Activated naive CD8-positive, alpha-beta T cell treated with anti-CD3 and anti-CD28 coated beads for 36 hours (primary cell): ENCODE measurements around the gene GPATCH8. TPM values are rescaled to one million over a fixed set of nuclear protein-coding genes. Genes with fewer than 3 reads are reported as not detected.
"Not testable (repeated sequence)": the region's sequence is repeated elsewhere in the genome, so short reads cannot be mapped to it uniquely, and the experiment has no call there.

Experiments
- DNase-seq: peaks from one replicate; pipeline ENCODE4 v3.0.0; 2021
- H3K27ac Mint-ChIP-seq: one replicate; pipeline ENCODE4 v1.8.0; 2022; ENCODE audit warnings: mild to moderate bottlenecking, moderate library complexity, mixed read lengths
- H3K27me3 Mint-ChIP-seq: one replicate; pipeline ENCODE4 v1.8.0; 2022; ENCODE audit warnings: mild to moderate bottlenecking, mixed read lengths
- H3K36me3 Mint-ChIP-seq: one replicate; pipeline ENCODE4 v1.8.0; 2021; ENCODE audit warnings: mild to moderate bottlenecking, mixed read lengths
- H3K4me1 Mint-ChIP-seq: one replicate; pipeline ENCODE4 v1.8.0; 2021; ENCODE audit warnings: mixed read lengths
- H3K4me3 Mint-ChIP-seq: one replicate; pipeline ENCODE4 v1.8.0; 2022; ENCODE audit warnings: mild to moderate bottlenecking, moderate library complexity, mixed read lengths
- H3K9me3 Mint-ChIP-seq: one replicate; pipeline ENCODE4 v1.8.0; 2022; ENCODE audit warnings: mixed read lengths
- total RNA-seq, 2 experiments: library from RNA; stranded (reverse); gene quantifications; one replicate each; pipeline ENCODE4 v1.2.3, GENCODE V29; 2021

The GPATCH8 gene
- total RNA-seq: 10 to 100 TPM; 34.9 to 36.2 TPM

DNA sequence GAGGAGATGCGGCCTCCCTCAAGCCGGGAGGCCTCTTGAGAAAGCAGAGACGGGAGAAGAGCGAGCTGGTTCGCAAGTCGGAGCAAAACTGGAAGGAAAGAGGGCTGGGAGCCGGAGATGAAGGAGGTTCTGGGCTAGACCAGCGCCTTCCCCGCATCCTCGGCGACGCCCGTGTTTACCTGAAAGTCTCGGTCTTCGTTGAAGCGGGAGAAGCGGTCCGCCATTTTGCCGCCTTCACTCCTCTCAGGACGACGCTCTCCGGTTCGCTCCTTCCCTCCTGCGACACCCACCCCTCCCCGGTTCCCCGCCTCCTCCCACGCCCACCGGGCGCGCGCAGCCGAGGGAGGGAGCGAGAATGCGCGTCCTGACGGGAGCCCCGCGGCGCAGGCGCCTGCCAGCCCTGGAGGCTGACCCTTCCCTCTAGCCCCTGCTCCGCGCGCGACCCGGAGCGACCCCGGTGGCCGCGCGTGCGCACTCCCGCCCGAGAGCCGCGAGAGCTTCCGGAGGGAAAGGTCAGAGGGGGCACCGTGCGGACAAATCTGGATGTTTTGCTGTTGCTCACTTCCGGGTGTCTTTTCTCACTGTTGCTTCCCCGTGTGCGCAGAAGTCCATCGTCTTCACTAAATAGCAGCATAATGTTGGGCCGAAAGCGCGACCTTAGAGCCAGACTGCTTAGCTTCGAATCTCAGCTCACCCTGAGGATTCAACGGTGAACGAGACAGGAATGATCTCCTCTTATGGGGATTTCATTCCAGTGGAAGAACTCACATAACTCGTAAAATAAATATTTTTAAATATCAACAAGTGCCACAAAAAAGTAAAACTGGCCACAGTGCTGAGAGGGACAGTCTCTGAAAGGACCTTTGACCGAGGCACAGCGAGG, at the start of gene GPATCH8:
TSS of gene GPATCH8 (minus strand) at position 260 of the 883 bp plus-strand sequence. CDS start at position 224, 36 bp downstream.
- Mint-ChIP-seq H3K27ac (peak within 1 kb of the TSS; percentile 97), H3K4me1 (peaks cover 30% of the 10 kb centered on the region), H3K36me3 (peaks cover 8% of the 10 kb centered on the region), H3K27me3 (peaks cover 10% of the 10 kb centered on the region), H3K4me3 (peak within 1 kb of the TSS; percentile 99), H3K9me3 (no peaks in the 10 kb centered on the region)
- DNase-seq: peak; percentile 98

DNA sequence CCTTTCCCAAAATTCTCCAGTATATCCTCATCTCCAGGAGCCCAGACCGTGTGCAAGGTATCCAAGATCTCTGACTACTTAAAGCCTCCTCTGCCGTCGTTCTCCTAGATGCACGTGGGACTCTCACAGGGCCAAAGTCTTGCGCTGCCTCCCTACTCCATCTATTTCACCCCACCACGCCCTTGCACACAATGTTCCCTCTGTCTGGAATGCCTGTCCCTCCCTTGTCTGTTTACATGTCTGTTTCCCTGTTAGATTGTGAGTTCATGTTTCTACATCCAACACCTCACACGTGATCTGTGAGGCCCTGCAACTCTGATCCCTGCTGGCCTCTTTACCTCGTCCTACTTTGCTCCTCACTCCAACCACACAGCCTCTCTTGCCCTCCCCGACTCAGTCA, 49.2 kb upstream of the GPATCH8 start:
- H3K9me3 Mint-ChIP-seq: no peaks in the 10 kb centered on the region
- no peak overlapping the region for H3K4me3 Mint-ChIP-seq
- H3K27ac Mint-ChIP-seq: no peak overlapping the region
- H3K4me1 Mint-ChIP-seq: peaks cover 8% of the 10 kb centered on the region
- no peak for DNase-seq
- H3K36me3 Mint-ChIP-seq: no peaks in the 10 kb centered on the region
- peaks cover 31% of the 10 kb centered on the region for H3K27me3 Mint-ChIP-seq

DNA sequence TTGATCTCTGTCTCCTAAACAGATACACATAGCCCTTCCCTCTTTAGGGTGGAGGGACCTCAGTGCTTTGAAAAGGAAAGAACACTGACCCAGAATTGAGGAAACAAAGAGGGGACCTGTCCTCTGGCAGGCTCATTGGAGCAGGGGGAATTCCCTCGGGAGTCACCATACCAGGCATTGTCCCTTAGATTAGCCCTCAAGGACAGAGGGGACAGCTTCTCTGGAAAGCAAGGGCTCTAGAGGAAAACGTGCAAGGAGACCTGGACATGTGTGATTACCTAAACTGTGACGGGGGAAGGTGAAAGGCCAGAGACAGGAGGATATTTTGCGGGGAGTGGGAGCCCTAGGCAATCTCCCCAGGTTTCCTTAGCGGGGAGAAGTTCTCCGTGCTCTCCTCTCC, 46.5 kb upstream of the GPATCH8 start:
- DNase-seq: no peak
- Mint-ChIP-seq H3K4me3 (no peak overlapping the region), H3K27me3 (peaks cover 21% of the 10 kb centered on the region), H3K27ac (no peak overlapping the region), H3K9me3 (no peaks in the 10 kb centered on the region), H3K4me1 (peaks cover 5% of the 10 kb centered on the region), H3K36me3 (no peaks in the 10 kb centered on the region)

DNA sequence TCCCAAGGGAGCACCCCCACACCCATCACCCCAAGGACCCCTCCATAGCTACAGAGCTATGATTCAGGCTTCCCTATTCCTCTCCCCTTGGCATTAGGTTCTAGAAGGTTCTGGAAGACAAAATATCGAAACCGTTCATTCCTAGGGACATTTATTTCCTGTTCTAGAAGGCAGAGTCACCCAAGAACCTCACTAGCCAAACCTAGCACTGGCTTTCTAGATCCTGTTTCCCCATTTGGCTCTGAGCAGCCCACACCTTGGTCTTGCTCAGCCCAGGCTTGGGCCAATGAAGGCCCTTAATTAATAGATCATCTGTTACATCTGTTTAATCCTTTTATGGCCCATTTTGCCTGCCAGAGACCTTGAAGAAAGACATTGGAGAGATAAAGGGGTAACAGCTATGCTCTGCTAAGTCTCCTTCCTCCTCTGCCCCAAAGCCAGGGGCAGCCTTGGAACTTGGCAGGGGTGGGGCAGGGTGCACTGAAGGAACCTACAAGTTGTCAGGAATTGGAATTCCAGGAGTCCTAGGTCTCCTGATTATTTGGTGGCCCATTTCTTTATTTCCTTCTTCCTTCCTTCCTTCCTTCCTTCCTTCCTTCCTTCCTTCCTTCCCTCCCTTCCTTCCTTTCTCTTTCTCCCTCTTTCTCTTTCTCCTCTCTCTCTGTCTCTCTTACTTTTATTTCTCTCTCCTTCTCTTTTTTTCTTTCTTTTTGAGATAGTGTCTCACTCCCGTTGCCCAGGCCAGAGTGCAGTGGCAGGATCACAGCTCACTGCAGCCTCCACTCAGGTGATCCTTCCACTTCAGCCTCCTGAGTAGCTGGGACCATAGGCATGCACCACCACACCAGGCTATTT, 45.4 kb upstream of the GPATCH8 start:
- H3K4me3 Mint-ChIP-seq: no peak overlapping the region
- no peaks in the 10 kb centered on the region for H3K36me3 Mint-ChIP-seq
- H3K27me3 Mint-ChIP-seq: peaks cover 31% of the 10 kb centered on the region
- peaks cover 5% of the 10 kb centered on the region for H3K4me1 Mint-ChIP-seq
- H3K27ac Mint-ChIP-seq: no peak overlapping the region
- no peaks in the 10 kb centered on the region for H3K9me3 Mint-ChIP-seq
- DNase-seq: no peak

DNA sequence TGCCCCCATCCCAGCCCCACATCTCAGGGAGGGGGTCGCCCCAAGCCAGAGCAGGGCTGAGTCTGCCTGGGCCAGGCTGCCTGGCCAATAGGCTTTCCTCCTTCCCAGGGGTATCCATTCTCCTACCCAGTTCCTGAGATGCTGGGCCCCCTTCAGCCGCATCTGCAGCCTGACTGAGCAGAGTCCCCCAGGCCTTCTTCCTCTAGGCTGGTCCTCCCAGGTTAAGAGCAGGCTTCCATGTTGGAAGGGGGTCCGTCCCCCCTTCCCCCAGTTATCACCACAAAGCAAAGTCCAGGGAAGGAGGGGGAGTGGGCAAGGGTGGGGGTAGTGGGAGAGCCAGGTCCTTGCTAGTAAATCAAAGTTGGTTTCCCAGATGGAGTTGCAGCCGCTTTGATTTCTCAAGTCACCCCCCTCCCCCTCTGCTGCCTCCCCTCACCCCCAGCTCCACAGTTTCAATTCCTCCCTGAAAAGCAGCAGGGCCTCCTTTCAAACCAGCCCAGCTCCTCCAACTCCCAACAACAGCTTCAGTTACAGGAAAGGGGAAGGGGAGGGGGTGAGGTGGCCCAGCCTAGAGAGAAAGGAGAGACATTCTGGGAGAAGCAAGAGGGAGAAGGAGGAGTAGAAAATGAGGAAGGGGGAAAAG, 44.5 kb upstream of the GPATCH8 start:
- Mint-ChIP-seq H3K27ac (no peak overlapping the region), H3K36me3 (no peaks in the 10 kb centered on the region), H3K27me3 (peaks cover 34% of the 10 kb centered on the region), H3K9me3 (no peaks in the 10 kb centered on the region), H3K4me3 (no peak overlapping the region), H3K4me1 (peaks cover 5% of the 10 kb centered on the region)
- DNase-seq: no peak

DNA sequence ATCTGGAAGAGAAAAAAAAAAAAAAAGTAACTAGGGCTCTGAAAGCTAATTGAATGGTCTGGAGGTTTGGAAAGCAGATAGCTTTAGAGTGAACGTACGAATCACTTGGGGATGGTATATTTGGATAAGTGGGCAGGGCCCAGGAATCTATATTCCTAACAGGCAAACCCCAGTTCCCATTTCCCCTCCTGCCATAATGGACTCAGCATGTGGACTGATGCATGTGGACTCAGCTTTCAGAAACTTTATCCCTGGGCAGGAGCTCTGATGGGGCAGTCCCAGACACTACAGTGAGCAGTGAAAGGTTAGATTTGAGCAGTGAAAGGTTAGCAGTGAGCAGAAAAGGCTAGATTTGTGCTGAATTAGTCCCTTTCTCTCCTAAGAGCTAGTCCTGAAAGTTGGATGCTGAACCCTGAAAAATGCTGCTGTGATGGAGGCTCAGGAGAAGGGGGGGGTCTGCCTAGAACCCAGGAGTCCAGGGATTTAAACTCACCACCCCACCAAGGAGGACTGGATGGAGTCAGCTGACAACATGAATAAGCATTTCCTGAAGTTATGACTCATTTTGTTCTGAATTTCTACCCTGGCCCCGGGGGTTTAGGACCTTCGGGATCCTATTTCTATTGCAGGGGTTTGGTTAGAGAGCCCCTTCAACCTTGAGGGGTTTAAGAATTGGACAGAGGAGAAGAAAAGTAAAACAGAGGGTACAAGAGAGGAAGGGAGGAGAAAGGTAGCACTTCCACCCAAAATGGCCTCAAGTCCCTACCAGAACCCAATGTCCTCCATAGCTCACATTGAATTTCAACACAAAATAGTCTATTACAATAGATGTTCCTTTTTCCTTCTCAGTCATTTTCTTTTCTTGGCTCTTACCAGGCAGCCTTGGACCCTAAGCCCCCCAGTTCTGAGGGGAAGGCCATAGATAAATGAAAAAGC, 43.7 kb upstream of the GPATCH8 start:
- Mint-ChIP-seq H3K4me3 (no peak overlapping the region), H3K27ac (no peak overlapping the region), H3K36me3 (no peaks in the 10 kb centered on the region), H3K4me1 (peaks cover 5% of the 10 kb centered on the region), H3K9me3 (no peaks in the 10 kb centered on the region), H3K27me3 (peaks cover 34% of the 10 kb centered on the region)
- DNase-seq: no peak

DNA sequence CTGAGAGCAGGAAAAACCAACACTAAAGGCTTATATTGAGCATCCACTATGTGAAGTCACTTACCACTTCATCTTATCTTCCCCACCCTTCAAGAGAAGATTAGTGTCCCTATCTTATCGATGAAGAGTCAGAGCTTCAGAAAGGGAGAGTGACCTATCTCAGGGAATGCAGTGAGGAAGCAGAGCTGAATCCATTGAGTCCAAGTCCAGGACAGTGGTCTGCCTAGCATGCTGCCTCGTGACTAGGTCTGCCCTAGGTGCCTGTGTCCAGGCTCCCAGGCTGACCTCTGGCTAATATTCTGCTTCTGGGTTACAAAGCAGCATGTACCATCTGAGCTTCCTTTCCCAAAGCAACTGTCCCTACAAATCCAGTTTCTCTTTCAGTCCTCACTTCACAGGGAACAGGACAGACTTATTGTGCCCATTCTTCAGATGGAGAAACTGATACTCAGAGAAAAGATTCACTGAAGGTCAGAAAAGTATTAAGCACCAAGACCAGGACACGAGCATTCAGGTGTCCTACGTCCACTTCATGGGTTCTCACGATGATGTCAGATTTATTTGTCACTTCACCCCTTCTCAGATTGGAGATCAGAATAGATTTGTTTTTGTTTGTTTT, 40.8 kb upstream of the GPATCH8 start:
- Mint-ChIP-seq H3K9me3 (no peaks in the 10 kb centered on the region), H3K4me1 (peaks cover 5% of the 10 kb centered on the region), H3K36me3 (no peaks in the 10 kb centered on the region), H3K27ac (no peak overlapping the region), H3K4me3 (no peak overlapping the region), H3K27me3 (peaks cover 45% of the 10 kb centered on the region)
- no peak for DNase-seq

DNA sequence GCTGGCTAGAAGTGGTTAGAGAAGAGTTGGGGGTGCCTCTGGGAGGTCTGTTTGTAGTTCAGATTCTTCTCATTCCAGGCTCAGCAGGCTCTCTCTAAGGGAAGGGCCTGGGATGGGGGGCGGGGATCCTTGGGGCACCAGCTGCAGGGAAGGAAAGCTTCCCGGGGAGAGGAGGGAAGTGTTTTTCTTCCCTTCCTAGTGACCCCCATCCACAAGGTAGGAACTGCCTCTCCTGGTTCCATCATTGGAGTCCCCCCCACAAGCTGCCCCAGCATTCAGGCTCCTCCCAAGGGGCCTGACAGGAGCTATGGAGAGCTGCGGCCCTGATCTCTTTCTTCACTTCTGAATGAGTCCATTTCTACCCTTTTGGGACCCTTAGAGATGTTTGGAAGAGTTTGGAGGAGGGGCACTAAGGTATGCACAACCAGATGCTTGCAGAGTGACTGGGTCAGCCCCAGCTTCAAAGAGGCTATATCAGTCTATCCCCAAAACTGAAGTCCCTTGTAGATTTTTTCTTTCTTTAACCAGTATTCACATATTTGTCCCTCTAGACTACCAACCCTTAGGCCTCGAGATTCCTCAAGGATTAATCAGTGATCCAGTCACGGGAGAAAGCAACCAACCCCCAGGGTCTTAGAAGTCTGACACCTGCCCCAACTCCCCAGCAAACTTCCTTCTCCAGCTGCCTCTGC, 40.2 kb upstream of the GPATCH8 start:
- no peak overlapping the region for H3K27ac Mint-ChIP-seq
- no peaks in the 10 kb centered on the region for H3K36me3 Mint-ChIP-seq
- H3K4me3 Mint-ChIP-seq: no peak overlapping the region
- H3K4me1 Mint-ChIP-seq: peaks cover 5% of the 10 kb centered on the region
- peaks cover 41% of the 10 kb centered on the region for H3K27me3 Mint-ChIP-seq
- no peak for DNase-seq
- no peaks in the 10 kb centered on the region for H3K9me3 Mint-ChIP-seq

DNA sequence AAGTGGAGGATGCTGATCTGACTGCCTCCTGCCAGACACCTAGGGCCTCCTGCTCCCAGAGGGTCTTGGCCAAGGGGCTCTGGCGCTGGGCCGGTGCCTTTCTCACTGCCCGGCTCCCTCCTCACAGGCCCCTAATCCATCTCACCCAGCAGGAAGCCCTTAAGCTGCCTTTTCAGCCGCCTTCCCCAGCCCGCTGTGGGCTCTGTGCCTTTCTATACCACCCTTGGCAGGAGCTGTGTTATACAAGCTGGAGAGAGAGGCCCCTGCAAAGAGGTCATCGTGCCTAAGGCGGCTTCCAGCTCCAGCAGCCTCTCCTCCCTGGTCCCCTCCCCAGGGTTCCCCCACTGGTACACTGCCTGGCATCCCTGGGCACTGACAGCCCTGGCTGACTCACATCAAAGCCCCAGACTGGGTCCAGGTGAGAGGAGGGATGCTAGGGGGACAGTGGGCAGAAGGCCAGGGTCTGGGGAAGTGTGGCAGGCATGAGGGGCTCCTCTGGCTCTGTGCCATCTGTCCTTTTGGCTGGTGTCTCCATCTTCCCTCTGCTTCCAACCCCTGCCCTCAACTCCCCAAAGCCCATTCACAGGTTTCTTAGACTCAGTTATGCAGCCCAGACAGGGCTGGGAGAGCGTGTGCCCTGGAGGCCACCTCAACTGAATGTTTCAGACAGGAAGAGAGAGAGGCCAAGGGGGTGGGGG, 38.8 kb upstream of the GPATCH8 start:
- Mint-ChIP-seq H3K27me3 (peaks cover 39% of the 10 kb centered on the region), H3K4me1 (peaks cover 4% of the 10 kb centered on the region)

DNA sequence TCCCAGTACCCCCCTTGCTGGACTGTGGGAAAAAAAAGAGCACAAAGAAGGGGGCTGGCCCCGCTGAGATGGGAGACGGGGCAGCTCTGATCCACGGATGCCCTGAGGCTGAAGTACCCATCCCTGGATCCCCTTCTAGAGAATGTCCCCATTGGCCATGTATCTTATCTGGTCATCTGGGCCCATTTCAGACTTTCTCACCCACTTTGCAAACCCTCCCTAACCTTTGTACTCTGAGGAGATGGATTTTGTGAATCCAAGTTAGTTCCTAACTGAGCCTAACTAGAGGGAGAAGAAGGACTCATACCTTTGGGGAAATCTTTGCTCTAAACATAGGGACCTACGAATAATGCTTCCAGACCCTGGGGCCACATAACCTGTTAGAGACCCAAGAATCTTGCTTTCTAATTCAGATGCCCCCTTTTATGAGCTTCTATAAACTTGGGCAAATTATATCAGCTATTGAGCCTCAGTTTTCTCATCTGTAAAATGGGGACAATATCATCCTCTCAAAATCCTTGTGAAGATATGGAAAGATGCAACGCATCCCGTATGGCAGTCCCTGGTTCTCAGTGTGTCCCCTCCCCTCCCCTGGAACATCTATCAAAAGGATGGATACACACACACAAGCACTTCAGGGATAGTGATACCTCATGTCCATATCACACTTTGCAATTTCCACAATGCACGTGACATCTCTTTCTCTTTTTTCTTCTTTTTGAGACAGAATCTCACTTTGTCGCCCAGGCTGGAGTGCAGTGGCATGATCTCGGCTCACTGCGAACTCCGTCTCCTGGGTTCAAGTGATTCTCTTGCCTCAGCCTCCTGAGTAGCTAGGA, 37.3 kb upstream of the GPATCH8 start:
- Mint-ChIP-seq H3K4me1 (no peaks in the 10 kb centered on the region), H3K4me3 (no peak overlapping the region), H3K9me3 (no peaks in the 10 kb centered on the region), H3K27me3 (peaks cover 32% of the 10 kb centered on the region), H3K36me3 (no peaks in the 10 kb centered on the region), H3K27ac (no peak overlapping the region)
- DNase-seq: no peak

More for the DNA sequence above, 38.8 kb upstream of the GPATCH8 start:
- no peak overlapping the region for H3K4me3 Mint-ChIP-seq
- no peaks in the 10 kb centered on the region for H3K36me3 Mint-ChIP-seq
- no peaks in the 10 kb centered on the region for H3K9me3 Mint-ChIP-seq
- DNase-seq: no peak
- no peak overlapping the region for H3K27ac Mint-ChIP-seq

DNA sequence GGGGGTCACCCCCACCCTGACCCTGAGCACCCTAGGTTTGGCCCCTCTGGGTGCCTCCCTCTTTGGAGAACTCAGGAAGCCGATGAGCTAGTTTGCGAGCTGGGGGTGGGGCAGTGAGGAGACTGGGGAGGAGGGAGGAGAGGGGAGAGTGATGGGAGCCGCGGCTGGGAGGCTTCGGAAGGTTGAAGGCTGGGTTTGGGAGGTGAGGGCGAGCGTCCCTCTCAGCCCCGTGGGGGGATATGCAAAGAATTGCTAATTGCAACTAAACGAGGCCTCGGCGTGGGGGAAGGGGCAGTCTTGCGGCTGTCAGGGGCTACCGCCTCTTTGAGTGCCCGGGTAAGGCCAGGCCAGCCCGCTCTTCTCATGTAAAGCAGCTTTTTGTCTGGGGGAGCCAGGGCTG, 36.5 kb upstream of the GPATCH8 start:
- no peak for DNase-seq
- Mint-ChIP-seq H3K4me3 (no peak overlapping the region), H3K36me3 (no peaks in the 10 kb centered on the region), H3K9me3 (no peaks in the 10 kb centered on the region), H3K27ac (no peak overlapping the region), H3K4me1 (no peaks in the 10 kb centered on the region), H3K27me3 (peaks cover 25% of the 10 kb centered on the region)

DNA sequence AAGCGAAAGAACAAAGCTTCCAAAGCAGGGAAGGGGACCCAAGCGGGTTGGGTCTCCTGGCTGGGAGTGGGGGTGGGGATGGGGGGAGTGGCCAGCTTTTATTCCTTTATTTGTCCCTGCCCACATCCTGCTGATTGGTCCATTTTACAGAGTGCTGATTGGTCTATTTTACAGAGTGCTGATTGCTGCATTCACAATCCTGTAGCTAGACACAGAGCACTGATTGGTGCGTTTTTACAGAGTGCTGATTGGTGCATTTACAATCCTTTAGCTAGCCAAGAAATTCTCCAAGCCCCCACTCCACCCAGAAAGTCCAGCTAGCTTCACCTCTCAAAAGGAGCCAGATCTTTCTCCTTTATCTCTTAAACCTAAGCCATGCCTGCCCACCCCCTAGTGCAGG, 34.7 kb upstream of the GPATCH8 start:
- H3K4me3 Mint-ChIP-seq, H3K27ac Mint-ChIP-seq, H3K4me1 Mint-ChIP-seq, DNase-seq, H3K9me3 Mint-ChIP-seq, H3K36me3 Mint-ChIP-seq: not testable (repeated sequence)
- peaks cover 17% of the 10 kb centered on the region for H3K27me3 Mint-ChIP-seq
